Measurements from ENCODE around the gene GALNT4. TPM values are rescaled to one million over a fixed set of nuclear protein-coding genes. Genes with fewer than 3 reads are reported as not detected.

The GALNT4 gene
- total RNA-seq, 1 experiment from 2014 or later = 3.7 TPM

- Histone ChIP-seq H3K36me3 (ENCODE audit: low read depth) (no peaks in the 10 kb centered on the region), H3K4me1 (replicated peaks; ENCODE audit: insufficient read depth) (no peaks in the 10 kb centered on the region), H3K4me2 (no peak overlapping the region), H3K27ac (no peak overlapping the region), H2AFZ (no peak overlapping the region), H3F3A (ENCODE audit: insufficient read depth, low read depth) (no peaks in the 10 kb centered on the region), H3K4me3 (no peak overlapping the region), H3K9me2 (ENCODE audit: insufficient read depth) (no peaks in the 10 kb centered on the region), H3K79me2 (ENCODE audit: low read depth) (no peaks in the 10 kb centered on the region), H3K27me3 (ENCODE audit: insufficient read depth, low read depth) (no peaks in the 10 kb centered on the region), H4K20me1 (ENCODE audit: insufficient read depth) (no peaks in the 10 kb centered on the region), H3K9me3 (ENCODE audit: insufficient read depth, low read depth) (no peaks in the 10 kb centered on the region)
- CTCF ChIA-PET = no interaction called here
- intact Hi-C loops (cut with micrococcal nuclease; ENCODE audit: unreplicated experiment) = no loop called here
- no TSS peak for BruUV-seq (replicated peaks)
- no peak for DNase-seq
- no peak for TF ChIP-seq EZH2 (IDR thresholded peaks at IDR 0.05; ENCODE audit: low read depth)
- no peak for TF ChIP-seq CTCF (conservative IDR thresholded peaks at IDR 0.05)
- POLR2A ChIA-PET (ENCODE audit: unreplicated experiment) = no interaction called here
These were observed 43.2 kb downstream of the GALNT4 start for GRCh38 chr12:89481213-89481914.

- H3K36me3 ChIP-seq (ENCODE audit: low read depth) = no peaks in the 10 kb centered on the region
- no peaks in the 10 kb centered on the region for H3K27me3 ChIP-seq (ENCODE audit: insufficient read depth, low read depth)
- no peak overlapping the region for H2AFZ ChIP-seq
- no peak overlapping the region for H3K4me2 ChIP-seq
- no peaks in the 10 kb centered on the region for H4K20me1 ChIP-seq (ENCODE audit: insufficient read depth)
- POLR2A ChIA-PET (ENCODE audit: unreplicated experiment) = interaction anchor here (0.6 kb wide), 1 partner anchor 1443 kb away, joined by 13 read pairs; no protein-coding TSS in a partner anchor
- H3K9me3 ChIP-seq (ENCODE audit: insufficient read depth, low read depth) = no peaks in the 10 kb centered on the region
- H3K27ac ChIP-seq = no peak overlapping the region
- intact Hi-C loops (cut with micrococcal nuclease; ENCODE audit: unreplicated experiment) = no loop called here
- DNase-seq = no peak
- CTCF ChIA-PET = no interaction called here
- no peak overlapping the region for H3K4me3 ChIP-seq
- no peaks in the 10 kb centered on the region for H3K4me1 ChIP-seq (replicated peaks; ENCODE audit: insufficient read depth)
- no peaks in the 10 kb centered on the region for H3K9me2 ChIP-seq (ENCODE audit: insufficient read depth)
- TF ChIP-seq EZH2 (IDR thresholded peaks at IDR 0.05; ENCODE audit: low read depth) = no peak
- no peak for TF ChIP-seq CTCF (conservative IDR thresholded peaks at IDR 0.05)
- H3F3A ChIP-seq (ENCODE audit: insufficient read depth, low read depth) = no peaks in the 10 kb centered on the region
- no TSS peak for BruUV-seq (replicated peaks)
- H3K79me2 ChIP-seq (ENCODE audit: low read depth) = no peaks in the 10 kb centered on the region
These were observed 44.6 kb downstream of the GALNT4 start for GRCh38 chr12:89479982-89480381.

GRCh38 chr12:89477633-89478279 lies 46.8 kb downstream of the GALNT4 start:
- POLR2A ChIA-PET (ENCODE audit: unreplicated experiment) = no interaction called here
- Histone ChIP-seq H2AFZ (no peak overlapping the region), H3K27me3 (ENCODE audit: insufficient read depth, low read depth) (no peaks in the 10 kb centered on the region), H3K79me2 (ENCODE audit: low read depth) (no peaks in the 10 kb centered on the region), H3K9me2 (ENCODE audit: insufficient read depth) (no peaks in the 10 kb centered on the region), H3K4me3 (no peak overlapping the region), H3F3A (ENCODE audit: insufficient read depth, low read depth) (no peaks in the 10 kb centered on the region), H3K4me2 (no peak overlapping the region), H3K36me3 (ENCODE audit: low read depth) (no peaks in the 10 kb centered on the region), H3K9me3 (ENCODE audit: insufficient read depth, low read depth) (no peaks in the 10 kb centered on the region), H3K27ac (no peak overlapping the region), H3K4me1 (replicated peaks; ENCODE audit: insufficient read depth) (no peaks in the 10 kb centered on the region), H4K20me1 (ENCODE audit: insufficient read depth) (no peaks in the 10 kb centered on the region)
- no TSS peak for BruUV-seq (replicated peaks)
- no peak for TF ChIP-seq EZH2 (IDR thresholded peaks at IDR 0.05; ENCODE audit: low read depth)
- no peak for TF ChIP-seq CTCF (conservative IDR thresholded peaks at IDR 0.05)
- no peak for DNase-seq
- CTCF ChIA-PET = no interaction called here
- intact Hi-C loops (cut with micrococcal nuclease; ENCODE audit: unreplicated experiment) = no loop called here
